NCI-H748 treated with DMSO at 0.1 percent for 48 hours (cell line): ENCODE measurements around the gene INPP5A.
"Not testable (repeated sequence)": the region's sequence is repeated elsewhere in the genome, so short reads cannot be mapped to it uniquely, and the experiment has no call there.

Experiments
- DNase-seq: peaks from one replicate; lab custom pipeline; 2025; lab: John Stamatoyannopoulos, UW

INPP5A gene, protein sequence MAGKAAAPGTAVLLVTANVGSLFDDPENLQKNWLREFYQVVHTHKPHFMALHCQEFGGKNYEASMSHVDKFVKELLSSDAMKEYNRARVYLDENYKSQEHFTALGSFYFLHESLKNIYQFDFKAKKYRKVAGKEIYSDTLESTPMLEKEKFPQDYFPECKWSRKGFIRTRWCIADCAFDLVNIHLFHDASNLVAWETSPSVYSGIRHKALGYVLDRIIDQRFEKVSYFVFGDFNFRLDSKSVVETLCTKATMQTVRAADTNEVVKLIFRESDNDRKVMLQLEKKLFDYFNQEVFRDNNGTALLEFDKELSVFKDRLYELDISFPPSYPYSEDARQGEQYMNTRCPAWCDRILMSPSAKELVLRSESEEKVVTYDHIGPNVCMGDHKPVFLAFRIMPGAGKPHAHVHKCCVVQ

DNA sequence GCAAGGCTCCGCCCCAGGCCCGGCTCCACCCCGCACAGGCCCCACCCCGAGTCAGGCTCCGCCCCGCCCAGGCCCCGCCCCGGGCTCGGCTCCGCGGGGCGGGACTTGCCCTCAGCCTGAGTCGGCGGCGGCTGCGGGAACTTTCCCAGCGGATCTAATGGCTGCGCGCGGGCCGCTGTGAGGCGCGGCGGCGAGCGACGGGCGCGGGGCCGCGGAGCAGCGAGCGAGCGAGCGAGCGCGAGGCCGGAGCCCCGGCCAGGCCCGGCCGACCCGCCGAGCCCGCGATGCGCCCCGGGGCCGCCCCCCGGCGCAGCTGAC, at the start of gene INPP5A:
INPP5A (plus strand) TSS at position 104 of the 318 bp plus-strand sequence. CDS start 310 bp downstream, outside the sequence.
- DNase-seq: no peak

DNA sequence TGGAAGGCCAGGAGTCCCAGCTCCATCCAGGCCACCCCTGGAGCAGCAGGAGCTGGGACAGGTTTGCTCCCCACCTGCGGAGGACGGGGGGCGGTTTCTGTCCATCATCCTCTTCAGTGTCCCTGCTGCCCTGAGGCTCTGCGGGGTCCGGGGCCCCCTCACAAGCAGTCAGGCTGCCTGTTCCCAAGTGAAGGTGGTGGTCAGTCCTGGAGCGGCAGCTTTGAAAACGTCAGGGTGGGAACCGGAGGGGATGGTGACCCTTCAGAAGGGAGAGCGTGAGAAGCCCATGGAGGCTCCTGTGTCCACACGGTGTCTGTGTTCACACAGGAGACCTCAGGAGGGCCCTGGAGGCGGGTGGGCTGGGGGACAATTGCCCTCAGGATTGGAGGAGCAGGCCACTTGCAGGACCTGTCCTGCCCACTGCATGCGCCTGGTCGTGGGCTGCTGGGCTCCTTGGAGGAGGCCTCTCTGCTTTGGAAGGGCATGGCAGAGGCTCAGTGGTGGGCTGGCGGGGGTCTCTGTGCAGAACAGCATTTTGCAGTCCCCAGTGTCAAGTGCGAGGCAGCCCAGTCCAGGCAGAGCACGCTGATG, 49.3 kb upstream of the INPP5A start:
- DNase-seq: no peak

DNA sequence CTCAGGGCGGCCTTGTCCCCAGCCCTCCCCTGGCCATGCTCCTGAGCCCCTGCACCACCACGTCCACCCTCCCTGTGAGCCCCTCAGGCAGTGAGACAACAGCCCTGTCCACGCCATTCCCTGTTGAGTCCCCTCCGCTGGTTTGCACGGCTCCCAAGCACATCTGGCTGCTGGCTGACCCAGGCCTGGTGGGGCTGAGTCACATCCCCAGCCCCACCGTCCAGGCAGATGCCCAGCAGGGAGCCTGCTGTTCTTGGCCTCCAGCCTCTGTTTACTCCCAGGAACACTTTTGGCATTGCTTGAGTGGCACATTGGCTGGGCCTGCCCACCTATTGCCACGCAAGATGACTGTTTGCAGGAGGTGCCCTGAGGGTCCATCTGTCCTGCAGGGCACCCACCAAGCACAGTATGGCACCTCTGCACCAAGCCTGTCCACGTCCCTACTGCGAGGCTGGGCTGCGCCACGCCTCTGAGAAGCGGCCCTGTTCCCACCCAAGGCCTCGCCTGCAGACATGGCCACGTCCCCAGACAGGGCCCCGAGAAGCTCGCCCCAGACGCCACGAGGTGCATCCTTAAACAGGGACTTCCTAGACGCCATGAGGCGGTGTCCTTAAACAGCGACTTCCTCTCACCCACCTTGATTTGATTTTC, 48.4 kb upstream of the INPP5A start:
- no peak for DNase-seq

DNA sequence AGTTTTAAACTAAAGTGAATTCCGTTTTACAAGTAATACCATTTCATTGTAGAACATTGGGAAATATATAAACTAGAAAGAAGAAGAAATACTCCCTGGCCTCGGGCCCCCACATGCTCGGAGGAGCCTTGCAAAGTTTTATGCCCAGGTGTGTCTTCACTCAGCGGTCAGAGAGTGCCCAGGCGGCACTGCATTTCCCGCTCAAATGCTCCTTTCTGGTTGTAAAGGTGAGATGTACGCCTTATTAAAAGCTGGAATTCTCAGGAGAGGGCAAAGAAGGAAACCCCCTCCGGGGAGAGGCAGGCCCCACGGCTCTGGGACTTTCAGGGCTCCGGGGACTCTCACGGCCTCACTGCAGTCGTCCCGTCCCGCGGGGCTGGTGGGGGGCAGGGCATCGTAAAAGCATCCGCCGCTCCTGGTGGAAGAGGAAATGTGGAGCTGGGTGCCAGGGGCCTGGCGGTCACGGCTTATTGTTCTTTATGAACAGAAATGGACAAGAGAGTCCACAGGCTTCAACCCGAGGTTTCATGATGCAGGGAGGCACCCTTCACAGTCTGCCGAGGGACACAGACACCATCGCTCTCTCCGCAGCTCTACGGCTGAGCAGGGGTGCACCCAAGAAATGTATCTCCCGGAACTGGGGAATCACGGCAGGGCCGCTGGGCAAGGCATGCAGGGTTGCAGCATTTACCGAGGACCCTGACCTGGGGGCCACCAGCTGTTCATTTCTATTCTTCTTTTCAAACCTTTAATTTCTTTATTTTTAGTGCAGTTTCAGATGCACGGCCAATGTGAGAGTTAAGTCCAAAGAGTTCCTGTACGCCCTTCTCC, 47.7 kb upstream of the INPP5A start:
- DNase-seq: no peak

DNA sequence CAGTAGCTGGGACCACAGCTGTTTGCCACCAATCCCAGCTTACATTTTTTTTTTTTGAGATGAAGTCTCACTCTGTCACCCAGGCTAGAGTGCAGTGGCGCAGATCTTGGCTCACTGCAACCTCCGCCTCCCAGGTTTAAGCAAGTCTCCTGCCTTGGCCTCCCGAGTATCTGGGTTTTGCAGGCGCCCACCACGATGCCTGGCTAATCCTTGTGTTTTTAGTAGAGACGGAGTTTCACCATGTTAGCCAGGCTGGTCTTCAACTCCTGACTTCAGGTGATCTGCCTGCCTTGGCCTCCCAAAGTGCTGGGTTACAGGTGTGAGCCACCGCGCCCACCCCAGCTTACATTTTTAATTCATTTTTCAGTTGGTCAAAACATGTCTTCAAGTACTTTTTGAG, 46.1 kb upstream of the INPP5A start:
- not testable (repeated sequence) for DNase-seq

DNA sequence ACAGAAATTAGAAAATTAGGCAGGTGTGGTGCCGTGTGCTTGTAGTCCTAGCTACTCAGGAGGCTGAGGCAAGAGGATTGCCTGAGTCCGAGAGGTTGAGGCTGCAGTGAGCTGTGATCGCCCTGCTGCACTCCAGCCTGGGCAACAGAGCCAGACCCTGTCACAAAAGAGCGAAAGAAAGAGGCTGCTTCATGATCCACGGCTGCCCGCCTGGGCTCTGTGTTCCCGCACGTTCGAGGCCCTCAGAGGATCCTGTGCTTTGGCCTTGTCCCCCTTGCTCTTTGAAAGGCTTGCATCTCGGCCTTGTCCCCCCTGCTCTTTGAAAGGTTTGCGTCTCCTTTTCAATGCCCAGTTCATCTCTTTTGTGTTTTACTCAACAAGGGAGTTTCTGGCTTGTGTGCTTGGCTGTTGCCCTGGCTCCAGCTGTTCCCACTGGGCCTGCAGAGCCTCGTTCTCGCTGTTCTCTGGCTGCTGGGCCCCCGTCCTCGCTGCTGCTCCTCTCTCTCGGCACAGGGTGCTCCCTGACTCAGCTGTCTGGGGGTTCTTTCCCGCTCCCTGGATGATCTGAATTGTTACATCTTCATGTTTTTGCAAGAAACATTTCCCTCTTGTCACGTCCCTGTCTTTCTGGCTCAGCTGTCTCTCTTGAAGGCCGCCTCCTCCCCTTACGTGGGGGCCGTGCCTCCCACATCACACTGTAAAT, 45.1 kb upstream of the INPP5A start:
- no peak for DNase-seq

DNA sequence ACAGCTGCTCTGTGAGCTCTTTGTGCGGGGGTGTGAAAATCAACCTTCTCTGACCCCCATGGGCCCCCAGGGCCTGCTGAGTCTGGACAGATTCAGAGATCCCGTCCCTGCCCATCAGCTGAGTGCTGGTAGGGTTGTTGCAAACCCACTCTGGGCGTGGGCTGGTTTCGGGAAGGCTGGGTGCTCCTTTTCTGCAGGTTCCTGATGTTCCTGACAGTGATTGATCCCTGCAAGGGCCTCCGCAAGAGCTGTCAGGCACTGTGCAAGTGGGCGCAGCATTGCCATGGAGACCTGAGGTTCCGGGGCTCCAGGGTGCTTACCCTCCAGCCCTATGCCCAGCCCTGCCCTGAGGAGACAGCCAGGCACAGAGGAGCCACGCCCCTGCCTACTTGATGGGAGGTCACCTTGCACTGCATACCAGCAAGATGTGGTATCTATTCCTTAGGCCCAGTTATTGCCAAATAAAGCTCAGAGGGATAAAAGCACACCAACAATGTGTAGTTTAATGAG, 44.3 kb upstream of the INPP5A start:
- DNase-seq: no peak

DNA sequence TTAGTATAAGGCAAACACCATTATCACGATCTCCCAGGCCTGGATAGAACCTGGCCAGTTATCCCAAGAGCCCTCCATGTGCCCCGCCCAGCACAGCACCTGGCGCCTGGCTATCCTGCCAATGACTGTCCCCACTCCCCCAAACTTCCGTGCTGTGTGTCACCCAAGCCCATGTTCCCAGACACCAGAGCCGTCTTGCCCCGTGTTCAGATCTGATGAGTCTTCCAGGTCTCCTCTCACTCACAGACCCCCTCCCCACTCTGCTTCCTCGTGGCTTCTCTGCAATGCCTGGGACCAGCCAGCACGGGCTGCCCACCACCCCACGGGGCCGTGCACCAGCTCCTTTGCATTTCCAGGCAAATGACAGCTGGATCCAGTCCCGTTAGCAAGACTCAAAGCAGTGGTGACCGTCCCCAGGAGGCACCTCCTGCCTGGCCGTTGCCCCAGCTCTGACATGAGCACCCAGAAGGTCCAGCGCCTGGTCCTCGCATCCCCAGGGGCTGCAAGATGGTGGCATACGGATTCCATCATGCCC, 43.8 kb upstream of the INPP5A start:
- DNase-seq: no peak

DNA sequence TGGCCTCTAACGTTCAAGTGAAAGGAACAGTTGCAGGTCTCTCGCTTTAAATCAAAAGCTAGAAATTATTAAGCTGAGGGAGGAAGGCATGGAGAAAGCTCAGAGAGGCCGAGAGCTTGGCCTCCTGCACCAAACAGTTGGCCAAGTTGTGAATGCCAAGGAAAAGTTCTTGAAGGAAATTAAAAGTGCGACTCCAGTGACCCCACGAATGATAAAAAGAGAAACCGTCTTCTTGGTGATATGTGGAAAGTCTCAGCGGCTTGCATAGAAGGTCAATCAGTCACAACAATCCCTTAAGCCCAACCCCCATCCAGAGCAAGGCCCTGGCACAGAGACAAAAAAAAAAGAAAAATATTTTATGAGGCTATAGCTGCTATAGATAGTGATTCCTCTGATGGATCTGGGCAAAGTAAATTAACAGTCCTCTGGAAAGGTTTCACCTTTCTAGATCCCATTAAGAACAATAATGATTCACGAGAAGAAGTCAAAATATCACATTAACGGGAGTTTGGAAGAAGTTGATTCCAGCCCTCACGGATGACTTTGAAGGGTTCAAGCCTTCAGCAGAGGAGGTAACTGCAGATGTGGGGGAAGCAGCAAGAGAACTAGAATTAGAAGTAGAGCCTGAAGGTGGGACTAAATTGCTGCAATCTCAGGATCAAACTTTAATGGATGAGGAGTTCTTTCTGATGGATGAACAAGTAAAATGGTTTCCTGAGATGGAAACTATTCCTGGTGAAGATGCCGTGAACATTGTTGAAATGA, 42.5 kb upstream of the INPP5A start:
- DNase-seq: no peak

DNA sequence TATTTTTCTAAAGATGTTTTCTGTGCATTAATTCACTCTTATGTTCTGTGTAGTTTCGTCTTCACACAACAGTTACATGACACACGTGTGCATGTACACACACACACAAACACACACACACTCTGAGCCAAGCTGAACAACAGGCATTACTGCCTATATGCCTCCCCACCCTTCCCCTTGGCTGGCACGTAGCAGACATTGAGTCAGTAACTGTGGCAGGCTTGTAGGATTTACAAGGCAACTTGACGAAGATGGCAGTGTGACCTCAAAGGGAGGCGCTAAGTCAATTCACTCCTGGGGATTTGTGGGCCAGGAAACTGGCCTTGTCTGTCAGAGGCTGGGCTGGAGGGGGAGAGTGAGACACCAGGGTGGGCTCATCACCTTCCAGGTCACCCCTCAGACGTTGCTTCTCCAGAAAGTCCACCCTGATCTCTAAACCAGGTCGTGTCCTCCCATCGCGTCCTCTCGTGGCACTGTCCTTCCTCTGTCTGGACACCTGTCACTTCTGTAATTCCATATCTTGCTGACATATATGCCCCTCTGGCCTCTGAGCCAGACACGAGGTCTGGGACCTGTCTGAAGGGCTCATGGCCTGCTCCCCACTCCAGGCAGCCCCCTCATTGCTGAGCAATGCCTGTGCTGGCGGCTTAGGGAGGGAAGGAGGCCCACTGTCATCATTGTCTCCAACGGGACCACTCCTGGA, 41.1 kb upstream of the INPP5A start:
- no peak for DNase-seq

DNA sequence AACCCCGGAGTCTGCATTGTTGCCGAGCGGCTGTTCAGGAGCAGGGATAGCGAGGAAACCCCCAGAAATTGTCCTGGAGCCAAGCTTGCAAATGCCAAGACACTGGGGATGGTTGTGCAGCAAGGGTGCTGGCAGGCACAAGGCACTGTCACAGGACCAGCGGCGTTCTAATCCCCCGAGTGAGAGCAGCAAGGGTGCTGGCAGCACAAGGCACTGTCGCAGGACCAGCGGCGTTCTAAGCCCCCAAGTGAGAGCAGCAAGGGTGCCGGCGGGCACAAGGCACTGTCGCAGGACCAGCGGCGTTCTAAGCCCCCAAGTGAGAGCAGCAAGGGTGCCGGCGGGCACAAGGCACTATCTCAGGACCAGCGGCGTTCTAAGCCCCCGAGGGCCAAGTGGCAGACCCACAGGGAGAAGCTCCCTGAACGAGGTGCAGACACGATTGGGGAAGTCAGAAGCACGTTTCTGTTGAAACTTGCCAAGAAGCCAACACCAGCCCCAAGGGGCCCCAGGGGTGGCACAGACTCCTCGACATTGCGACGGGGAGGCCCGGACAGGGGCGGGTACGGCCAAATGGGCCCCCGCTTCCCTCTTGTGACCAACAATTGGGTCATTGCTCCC, 40.4 kb upstream of the INPP5A start:
- no peak for DNase-seq

DNA sequence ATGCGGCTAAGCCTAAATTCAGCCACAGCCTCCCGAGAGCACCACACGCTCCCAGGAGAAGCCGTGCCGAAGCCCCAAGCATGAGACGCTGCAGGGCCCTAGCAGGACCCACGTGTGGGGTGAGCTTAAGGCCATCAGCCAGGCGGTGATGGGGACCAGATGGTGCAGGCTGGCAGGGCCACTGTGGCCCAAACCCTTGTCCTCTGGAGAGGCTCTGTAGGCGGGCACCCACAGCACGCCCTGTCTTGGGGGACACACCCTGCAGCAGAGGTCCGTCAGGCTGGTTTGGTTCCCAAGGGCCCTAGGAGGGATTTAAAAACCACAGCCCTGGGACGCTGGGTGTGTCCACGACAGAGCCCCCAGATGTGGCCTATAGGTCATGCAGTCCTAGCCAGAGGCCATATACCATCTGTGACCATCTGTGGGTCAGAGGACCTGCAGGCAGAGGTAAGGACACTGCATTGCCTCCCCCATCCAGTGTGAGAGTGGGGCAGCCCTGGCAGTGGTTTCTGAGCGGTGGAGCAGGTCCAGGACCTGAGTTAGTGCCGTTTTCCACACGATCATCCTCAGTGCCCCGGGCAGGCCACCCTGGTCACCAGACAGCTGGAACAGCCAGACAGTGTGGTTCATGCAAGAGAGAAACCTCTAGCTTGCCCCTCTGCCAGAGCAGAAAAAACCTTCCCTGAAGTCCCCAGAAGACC, 39.6 kb upstream of the INPP5A start:
- no peak for DNase-seq

DNA sequence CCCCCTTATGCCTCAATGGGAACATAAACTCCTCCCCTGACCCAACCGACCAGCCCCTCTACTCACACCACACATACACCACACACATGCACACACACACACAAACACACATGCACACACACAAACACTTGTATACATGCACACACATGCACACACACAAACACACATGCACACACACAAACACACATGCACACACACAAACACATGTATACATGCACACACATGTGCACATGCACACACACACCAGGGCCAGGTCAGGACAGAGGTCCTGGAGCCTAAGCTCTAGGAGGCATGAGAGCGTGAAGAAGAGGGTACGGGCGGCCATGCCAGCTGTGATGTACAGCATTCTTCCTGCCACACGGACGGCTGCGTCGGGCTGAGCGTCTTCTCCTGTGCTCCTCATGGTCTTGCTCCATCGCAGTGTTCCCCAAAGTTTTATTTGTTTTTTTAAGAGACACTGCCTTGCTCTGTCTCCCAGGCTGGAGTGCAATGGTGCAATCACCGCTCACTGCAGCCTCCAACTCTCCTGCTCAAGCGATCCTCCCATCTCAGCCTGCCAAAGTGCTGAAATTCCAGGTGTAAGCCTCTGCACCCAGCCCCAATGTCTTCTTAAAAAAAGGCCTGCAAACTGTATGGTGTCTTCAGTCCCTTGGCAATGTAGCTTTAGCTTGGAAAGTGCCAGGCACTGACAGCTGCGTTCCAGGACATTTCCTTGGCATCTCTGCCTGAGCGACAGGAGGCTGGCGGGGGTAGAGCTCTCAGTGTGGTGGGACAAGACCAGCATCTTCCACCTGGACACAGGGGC, 38.8 kb upstream of the INPP5A start:
- no peak for DNase-seq

DNA sequence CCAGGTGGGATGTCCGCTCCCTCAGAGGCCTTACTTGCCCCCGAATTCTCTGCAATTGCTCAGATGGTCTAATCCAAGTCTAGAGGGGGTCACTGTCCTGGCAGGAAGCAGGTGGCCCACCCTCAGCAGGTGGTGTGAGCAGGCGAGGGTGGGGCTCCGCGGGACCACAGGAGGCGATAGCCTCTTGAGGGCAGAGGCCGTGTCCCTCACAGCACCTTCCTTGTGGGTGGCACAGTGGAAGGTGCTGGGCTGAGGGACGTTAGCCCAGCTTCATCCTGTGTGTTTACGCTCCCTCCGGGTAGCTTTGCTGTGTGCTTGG, 38.3 kb upstream of the INPP5A start:
- DNase-seq: no peak

DNA sequence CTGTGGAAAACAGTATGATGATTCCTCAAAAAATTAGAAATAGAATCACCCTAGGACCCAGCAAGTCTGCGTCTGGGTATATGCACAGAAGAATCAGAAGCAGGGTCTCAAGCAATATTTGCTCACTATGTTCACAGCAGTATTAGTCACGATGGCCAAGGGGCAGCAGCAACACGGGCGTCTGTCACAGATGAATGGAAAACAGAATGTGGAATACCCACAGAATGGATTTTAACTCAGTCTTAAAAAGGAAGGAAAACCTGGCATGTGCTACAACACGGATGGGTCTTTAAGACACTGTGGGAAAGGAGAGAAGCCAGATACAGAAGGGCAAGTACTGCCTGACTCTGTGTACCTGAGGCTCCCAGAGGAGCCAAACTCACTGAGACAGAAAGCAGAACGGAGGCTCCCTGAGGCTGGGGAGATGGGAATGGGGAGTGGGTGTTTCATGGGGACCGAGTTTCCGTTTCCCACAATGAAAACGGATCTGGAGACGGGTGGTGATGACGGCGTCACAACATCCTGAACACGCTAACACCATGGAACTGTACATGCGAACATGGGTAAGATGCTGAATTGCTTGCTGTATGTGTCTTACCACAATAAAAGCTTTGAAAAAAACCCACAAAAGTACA, 36.7 kb upstream of the INPP5A start:
- no peak for DNase-seq

DNA sequence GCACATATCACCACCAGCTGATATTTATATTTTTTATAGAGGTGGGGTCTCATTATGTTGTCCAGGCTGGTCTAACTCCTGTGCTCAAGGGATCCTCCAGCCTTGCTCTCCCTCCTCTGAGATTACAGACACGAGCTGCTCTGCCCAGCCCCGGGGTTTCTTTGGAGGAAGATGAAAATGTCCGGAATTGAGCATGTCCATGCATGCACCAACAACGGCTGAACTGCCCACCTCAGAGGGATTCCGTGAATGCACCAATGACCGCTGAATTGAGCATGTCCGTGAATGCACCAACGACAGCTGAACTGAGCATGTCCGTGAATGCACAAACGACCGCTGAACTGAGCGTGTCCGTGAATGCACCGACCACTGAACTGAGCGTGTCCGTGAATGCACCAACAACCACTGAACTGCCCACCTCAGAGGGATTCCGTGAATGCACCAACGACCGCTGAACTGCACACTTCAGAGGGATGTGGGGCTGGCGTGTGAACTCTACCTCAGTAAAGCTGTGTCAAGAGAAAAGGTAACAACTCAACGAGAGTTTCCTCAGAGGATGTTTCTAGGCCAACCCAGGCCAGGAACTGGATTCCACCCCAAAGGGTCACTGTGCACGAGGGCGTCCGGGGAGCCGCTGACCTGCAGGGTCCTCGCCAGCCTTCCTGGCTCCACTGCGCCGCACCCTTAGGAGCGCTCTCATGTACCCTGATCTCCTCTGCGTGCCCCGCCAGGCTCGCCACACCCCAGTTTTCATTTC, 34.9 kb upstream of the INPP5A start:
- DNase-seq: no peak
